ENCODE results near the gene NKX2-4.

GRCh38 chr20:21391185-21391971 lies 5.9 kb downstream of the NKX2-4 start:
- TF ChIP-seq, protein P1, sequence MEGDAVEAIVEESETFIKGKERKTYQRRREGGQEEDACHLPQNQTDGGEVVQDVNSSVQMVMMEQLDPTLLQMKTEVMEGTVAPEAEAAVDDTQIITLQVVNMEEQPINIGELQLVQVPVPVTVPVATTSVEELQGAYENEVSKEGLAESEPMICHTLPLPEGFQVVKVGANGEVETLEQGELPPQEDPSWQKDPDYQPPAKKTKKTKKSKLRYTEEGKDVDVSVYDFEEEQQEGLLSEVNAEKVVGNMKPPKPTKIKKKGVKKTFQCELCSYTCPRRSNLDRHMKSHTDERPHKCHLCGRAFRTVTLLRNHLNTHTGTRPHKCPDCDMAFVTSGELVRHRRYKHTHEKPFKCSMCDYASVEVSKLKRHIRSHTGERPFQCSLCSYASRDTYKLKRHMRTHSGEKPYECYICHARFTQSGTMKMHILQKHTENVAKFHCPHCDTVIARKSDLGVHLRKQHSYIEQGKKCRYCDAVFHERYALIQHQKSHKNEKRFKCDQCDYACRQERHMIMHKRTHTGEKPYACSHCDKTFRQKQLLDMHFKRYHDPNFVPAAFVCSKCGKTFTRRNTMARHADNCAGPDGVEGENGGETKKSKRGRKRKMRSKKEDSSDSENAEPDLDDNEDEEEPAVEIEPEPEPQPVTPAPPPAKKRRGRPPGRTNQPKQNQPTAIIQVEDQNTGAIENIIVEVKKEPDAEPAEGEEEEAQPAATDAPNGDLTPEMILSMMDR (IDR thresholded peaks at IDR 0.05), result no peak
- no peak for TF ChIP-seq ZFX (IDR thresholded peaks at IDR 0.05; ENCODE audit: borderline replicate concordance)

All from 22Rv1 (cell line).